ENCODE measurements around the gene IL1RAPL1.

The IL1RAPL1 gene

DNA sequence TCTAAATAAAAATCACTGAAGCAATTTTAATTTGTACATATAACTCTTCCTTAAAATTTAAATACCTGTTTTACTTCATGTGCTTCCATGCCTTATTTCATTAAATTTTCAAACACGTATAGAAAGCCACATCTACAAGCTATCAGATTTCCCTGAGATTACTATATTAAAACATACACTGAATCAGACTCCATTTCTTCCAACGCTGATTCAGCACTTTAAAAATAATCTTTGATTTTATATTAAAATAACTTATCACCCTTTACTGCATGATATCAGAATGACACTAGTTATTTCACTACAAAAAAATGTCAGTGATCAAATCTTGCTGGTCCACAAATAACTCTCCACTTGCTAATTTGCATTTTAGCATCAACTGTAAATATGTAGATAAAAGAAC, 550.8 kb downstream of the IL1RAPL1 start:
- H4K20me1 ChIP-seq (ENCODE audit: insufficient read depth, low read length): no peaks in the 10 kb centered on the region
- no peak for TF ChIP-seq EZH2 (IDR thresholded peaks at IDR 0.05; ENCODE audit: borderline replicate concordance, low read depth, low read length, severe bottlenecking)
- TF ChIP-seq, protein P1, sequence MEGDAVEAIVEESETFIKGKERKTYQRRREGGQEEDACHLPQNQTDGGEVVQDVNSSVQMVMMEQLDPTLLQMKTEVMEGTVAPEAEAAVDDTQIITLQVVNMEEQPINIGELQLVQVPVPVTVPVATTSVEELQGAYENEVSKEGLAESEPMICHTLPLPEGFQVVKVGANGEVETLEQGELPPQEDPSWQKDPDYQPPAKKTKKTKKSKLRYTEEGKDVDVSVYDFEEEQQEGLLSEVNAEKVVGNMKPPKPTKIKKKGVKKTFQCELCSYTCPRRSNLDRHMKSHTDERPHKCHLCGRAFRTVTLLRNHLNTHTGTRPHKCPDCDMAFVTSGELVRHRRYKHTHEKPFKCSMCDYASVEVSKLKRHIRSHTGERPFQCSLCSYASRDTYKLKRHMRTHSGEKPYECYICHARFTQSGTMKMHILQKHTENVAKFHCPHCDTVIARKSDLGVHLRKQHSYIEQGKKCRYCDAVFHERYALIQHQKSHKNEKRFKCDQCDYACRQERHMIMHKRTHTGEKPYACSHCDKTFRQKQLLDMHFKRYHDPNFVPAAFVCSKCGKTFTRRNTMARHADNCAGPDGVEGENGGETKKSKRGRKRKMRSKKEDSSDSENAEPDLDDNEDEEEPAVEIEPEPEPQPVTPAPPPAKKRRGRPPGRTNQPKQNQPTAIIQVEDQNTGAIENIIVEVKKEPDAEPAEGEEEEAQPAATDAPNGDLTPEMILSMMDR (IDR thresholded peaks at IDR 0.05; ENCODE audit: borderline replicate concordance, extremely low read depth, low read length, poor library complexity, severe bottlenecking): no peak
- ATAC-seq (ENCODE audit: insufficient read depth, low read depth): no peak

DNA sequence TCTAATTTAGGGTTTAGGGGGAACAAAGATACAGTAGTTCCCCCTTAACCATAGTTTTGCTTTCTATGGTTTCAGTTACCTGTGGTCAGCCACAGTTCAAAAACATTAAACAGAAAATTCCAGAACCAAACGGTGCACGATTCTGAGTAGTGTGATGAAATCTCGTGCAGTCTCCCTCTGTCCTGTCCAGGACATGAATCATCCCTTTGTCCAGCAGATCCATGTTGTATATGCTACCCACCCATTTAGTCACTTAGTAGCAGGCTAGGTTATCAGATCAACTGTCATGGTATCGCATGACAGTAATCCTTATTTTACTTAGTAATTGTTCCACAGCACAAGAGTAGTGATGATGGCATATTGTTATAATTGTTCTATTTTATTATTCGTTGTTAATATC, 556.1 kb downstream of the IL1RAPL1 start:
- Histone ChIP-seq H3K4me3 (ENCODE audit: low read depth in 1 of 2, low read length in 2 of 2) (no peak overlapping the region), H4K20me1 (ENCODE audit: insufficient read depth, low read length) (no peaks in the 10 kb centered on the region), H3K27me3 (ENCODE audit: insufficient read depth, low read length, poor library complexity) (no peaks in the 10 kb centered on the region), H3K36me3 (ENCODE audit: insufficient read depth, low read length) (no peaks in the 10 kb centered on the region), H3K9me3 (ENCODE audit: insufficient read depth, low read length, severe bottlenecking) (no peaks in the 10 kb centered on the region), H3K4me1 (ENCODE audit: insufficient read depth, low read length) (no peaks in the 10 kb centered on the region), H2AFZ (ENCODE audit: low read depth, low read length) (no peak overlapping the region), H3K79me2 (ENCODE audit: insufficient read depth, low read length) (no peaks in the 10 kb centered on the region), H3K27ac (ENCODE audit: low read length) (no peak overlapping the region), H3K9ac (ENCODE audit: low read depth, low read length) (no peak overlapping the region), H3K4me2 (ENCODE audit: insufficient read depth, low read length) (no peak overlapping the region)
- TF ChIP-seq, protein P1 (IDR thresholded peaks at IDR 0.05; ENCODE audit: borderline replicate concordance, extremely low read depth, low read length, poor library complexity, severe bottlenecking): no peak
- TF ChIP-seq EZH2 (IDR thresholded peaks at IDR 0.05; ENCODE audit: borderline replicate concordance, low read depth, low read length, severe bottlenecking): no peak
- ATAC-seq (ENCODE audit: insufficient read depth, low read depth) (no peak), DNase-seq (no peak)

More for the DNA sequence above, 550.8 kb downstream of the IL1RAPL1 start:
- Histone ChIP-seq H3K9me3 (ENCODE audit: insufficient read depth, low read length, severe bottlenecking) (no peaks in the 10 kb centered on the region), H3K4me2 (ENCODE audit: insufficient read depth, low read length) (no peak overlapping the region), H2AFZ (ENCODE audit: low read depth, low read length) (no peak overlapping the region), H3K27me3 (ENCODE audit: insufficient read depth, low read length, poor library complexity) (no peaks in the 10 kb centered on the region), H3K9ac (ENCODE audit: low read depth, low read length) (no peak overlapping the region), H3K36me3 (ENCODE audit: insufficient read depth, low read length) (no peaks in the 10 kb centered on the region), H3K4me1 (ENCODE audit: insufficient read depth, low read length) (no peaks in the 10 kb centered on the region), H3K27ac (ENCODE audit: low read length) (no peak overlapping the region), H3K4me3 (ENCODE audit: low read depth in 1 of 2, low read length in 2 of 2) (no peak overlapping the region), H3K79me2 (ENCODE audit: insufficient read depth, low read length) (no peaks in the 10 kb centered on the region)
- no peak for DNase-seq

DNA sequence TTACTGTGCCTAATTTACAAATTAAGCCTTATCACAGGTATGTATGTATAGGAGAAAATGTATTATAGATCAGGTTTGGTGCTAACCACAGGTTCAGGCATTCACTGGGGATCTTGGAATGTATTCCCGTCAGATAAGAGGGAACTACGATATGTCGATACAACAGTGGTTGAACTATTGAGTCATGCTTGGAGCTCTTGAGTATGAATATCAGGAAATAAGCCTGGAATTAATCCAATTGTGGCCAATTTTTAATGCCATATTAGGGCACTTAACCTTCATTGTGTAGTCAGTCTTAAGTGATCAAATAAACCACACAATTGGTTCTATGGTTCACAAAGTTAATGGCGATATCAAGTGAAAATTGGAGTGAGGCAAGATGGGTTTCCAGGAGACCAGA, 556.5 kb downstream of the IL1RAPL1 start:
- H3K9ac ChIP-seq (ENCODE audit: low read depth, low read length): no peak overlapping the region
- H3K9me3 ChIP-seq (ENCODE audit: insufficient read depth, low read length, severe bottlenecking): no peaks in the 10 kb centered on the region
- H3K79me2 ChIP-seq (ENCODE audit: insufficient read depth, low read length): no peaks in the 10 kb centered on the region
- H3K36me3 ChIP-seq (ENCODE audit: insufficient read depth, low read length): no peaks in the 10 kb centered on the region
- DNase-seq (no peak), ATAC-seq (ENCODE audit: insufficient read depth, low read depth) (no peak)
- TF ChIP-seq EZH2 (IDR thresholded peaks at IDR 0.05; ENCODE audit: borderline replicate concordance, low read depth, low read length, severe bottlenecking): no peak
- TF ChIP-seq, protein P1 (IDR thresholded peaks at IDR 0.05; ENCODE audit: borderline replicate concordance, extremely low read depth, low read length, poor library complexity, severe bottlenecking): no peak
- no peaks in the 10 kb centered on the region for H3K27me3 ChIP-seq (ENCODE audit: insufficient read depth, low read length, poor library complexity)
- H3K4me2 ChIP-seq (ENCODE audit: insufficient read depth, low read length): no peak overlapping the region
- no peak overlapping the region for H2AFZ ChIP-seq (ENCODE audit: low read depth, low read length)
- H3K4me1 ChIP-seq (ENCODE audit: insufficient read depth, low read length): no peaks in the 10 kb centered on the region
- no peaks in the 10 kb centered on the region for H4K20me1 ChIP-seq (ENCODE audit: insufficient read depth, low read length)
- no peak overlapping the region for H3K27ac ChIP-seq (ENCODE audit: low read length)
- no peak overlapping the region for H3K4me3 ChIP-seq (ENCODE audit: low read depth in 1 of 2, low read length in 2 of 2)

DNA sequence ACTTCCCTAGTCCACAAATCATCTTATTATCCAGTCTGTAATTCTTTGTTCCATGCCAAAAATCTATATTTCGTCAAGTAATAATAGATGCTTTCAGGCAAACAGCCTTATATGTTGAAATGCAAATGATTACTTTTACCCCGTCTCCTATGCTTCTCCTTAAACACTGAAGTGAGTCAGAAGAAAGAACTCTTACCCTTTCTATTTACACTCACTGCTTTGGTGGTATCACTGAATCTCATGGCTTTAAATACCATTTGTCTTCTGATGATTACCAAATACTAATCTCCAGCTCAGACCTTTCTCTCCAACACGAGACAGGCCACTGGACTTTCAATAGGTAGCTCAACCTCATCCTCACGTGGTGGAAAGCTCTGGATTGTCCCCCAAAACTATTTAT, 558.1 kb downstream of the IL1RAPL1 start:
- no peaks in the 10 kb centered on the region for H3K79me2 ChIP-seq (ENCODE audit: insufficient read depth, low read length)
- H3K9ac ChIP-seq (ENCODE audit: low read depth, low read length): no peak overlapping the region
- H3K4me2 ChIP-seq (ENCODE audit: insufficient read depth, low read length): no peak overlapping the region
- H3K27ac ChIP-seq (ENCODE audit: low read length): no peak overlapping the region
- H3K36me3 ChIP-seq (ENCODE audit: insufficient read depth, low read length): no peaks in the 10 kb centered on the region
- no peak overlapping the region for H2AFZ ChIP-seq (ENCODE audit: low read depth, low read length)
- no peak overlapping the region for H3K4me3 ChIP-seq (ENCODE audit: low read depth in 1 of 2, low read length in 2 of 2)
- ATAC-seq (ENCODE audit: insufficient read depth, low read depth) (no peak), DNase-seq (no peak)
- H4K20me1 ChIP-seq (ENCODE audit: insufficient read depth, low read length): no peaks in the 10 kb centered on the region
- no peaks in the 10 kb centered on the region for H3K4me1 ChIP-seq (ENCODE audit: insufficient read depth, low read length)
- TF ChIP-seq EZH2 (IDR thresholded peaks at IDR 0.05; ENCODE audit: borderline replicate concordance, low read depth, low read length, severe bottlenecking): no peak
- TF ChIP-seq, protein P1 (IDR thresholded peaks at IDR 0.05; ENCODE audit: borderline replicate concordance, extremely low read depth, low read length, poor library complexity, severe bottlenecking): no peak
- no peaks in the 10 kb centered on the region for H3K9me3 ChIP-seq (ENCODE audit: insufficient read depth, low read length, severe bottlenecking)
- no peaks in the 10 kb centered on the region for H3K27me3 ChIP-seq (ENCODE audit: insufficient read depth, low read length, poor library complexity)

Measured in DND-41 (cell line).